Mesenchymal stem cell (in vitro differentiated cells and primary cell): ENCODE measurements around the gene PTPRR.

Source experiments
- DNase-seq: peaks from one replicate; pipeline ENCODE4 v3.0.0-alpha.2; 2013
- H2AFZ ChIP-seq: one replicate; pipeline ENCODE4 v1.6.1; 2013; ENCODE audit warnings: low read depth, mild to moderate bottlenecking, control low read depth, inconsistent platforms, low read length, moderate library complexity
- H2AK5ac ChIP-seq: 2 replicates; pipeline ENCODE4 v1.6.1; 2013; ENCODE audit warnings: low read length, moderate library complexity, mild to moderate bottlenecking, inconsistent platforms; ENCODE audit not compliant: severe bottlenecking
- H2BK120ac ChIP-seq: one replicate; pipeline ENCODE4 v1.6.1; 2013; ENCODE audit warnings: low read depth, mild to moderate bottlenecking, inconsistent platforms, low read length, moderate library complexity
- H2BK12ac ChIP-seq, 2 experiments: one replicate each; pipeline ENCODE4 v1.6.1; 2013; ENCODE audit warnings: inconsistent platforms in 2 of 2, low read length in 2 of 2, mild to moderate bottlenecking in 2 of 2, moderate library complexity in 2 of 2, control low read depth in 1 of 2
- H2BK15ac ChIP-seq: one replicate; pipeline ENCODE4 v1.6.1; 2013; ENCODE audit warnings: mild to moderate bottlenecking, low read depth, inconsistent platforms; ENCODE audit not compliant: poor library complexity, severe bottlenecking
- H2BK5ac ChIP-seq: 2 replicates; pipeline ENCODE4 v1.6.1; 2013; ENCODE audit warnings: low read depth, mild to moderate bottlenecking, low read length, control low read depth, inconsistent platforms; ENCODE audit not compliant: poor library complexity, severe bottlenecking
- H3K14ac ChIP-seq, 2 experiments: one replicate each; pipeline ENCODE4 v1.6.1; 2013; ENCODE audit warnings: inconsistent platforms in 2 of 2, low read length in 2 of 2, control low read depth in 1 of 2, mild to moderate bottlenecking in 1 of 2, moderate library complexity in 1 of 2
- H3K18ac ChIP-seq, 2 experiments: one replicate each; pipeline ENCODE4 v1.6.1; 2013; ENCODE audit warnings: inconsistent platforms in 2 of 2, low read length in 2 of 2, control low read depth in 1 of 2, low read depth in 1 of 2, mild to moderate bottlenecking in 1 of 2
- H3K23ac ChIP-seq, 2 experiments: one replicate each; pipeline ENCODE4 v1.6.1; 2013; ENCODE audit warnings: inconsistent platforms in 2 of 2, low read length in 2 of 2, mild to moderate bottlenecking in 2 of 2, moderate library complexity in 2 of 2, control low read depth in 1 of 2
- H3K27ac ChIP-seq: 2 replicates; pipeline ENCODE4 v1.5.1; 2013; ENCODE audit warnings: mild to moderate bottlenecking, moderate library complexity, low read length, control low read depth, inconsistent platforms; ENCODE audit not compliant: poor library complexity, severe bottlenecking
- H3K27me3 ChIP-seq, 2 experiments: 2 replicates each; pipeline versions ENCODE4 v1.6.1 to v1.7.0; 2013; ENCODE audit warnings: low read length in 2 of 2, mild to moderate bottlenecking in 2 of 2, moderate library complexity in 2 of 2, control low read depth in 1 of 2, inconsistent platforms in 1 of 2; ENCODE audit not compliant: control insufficient read depth in 1 of 2, insufficient read depth in 1 of 2
- H3K36me3 ChIP-seq, 2 experiments: 2 replicates each; pipeline versions ENCODE4 v1.6.1 to v1.7.0; 2013; ENCODE audit warnings: low read length in 2 of 2, control low read depth in 1 of 2, inconsistent platforms in 1 of 2, low read depth in 1 of 2, mild to moderate bottlenecking in 1 of 2; ENCODE audit not compliant: insufficient read depth in 2 of 2, control insufficient read depth in 1 of 2
- H3K4ac ChIP-seq, 2 experiments: one replicate each; pipeline ENCODE4 v1.6.1; 2013; ENCODE audit warnings: inconsistent platforms in 2 of 2, low read length in 2 of 2, mild to moderate bottlenecking in 2 of 2, moderate library complexity in 2 of 2, control low read depth in 1 of 2, low read depth in 1 of 2
- H3K4me1 ChIP-seq: 2 replicates; pipeline ENCODE4 v1.6.1; 2013; ENCODE audit warnings: low read depth, low read length, control low read depth; ENCODE audit not compliant: control insufficient read depth, insufficient read depth
- H3K4me2 ChIP-seq: 2 replicates; pipeline ENCODE4 v1.6.1; 2013; ENCODE audit warnings: low read length, mild to moderate bottlenecking, inconsistent platforms; ENCODE audit not compliant: poor library complexity, severe bottlenecking
- H3K4me3 ChIP-seq, 2 experiments: 2 replicates each; pipeline versions ENCODE4 v1.5.1 to v1.7.0; 2013; ENCODE audit warnings: low read length in 2 of 2, mild to moderate bottlenecking in 2 of 2, control low read depth in 1 of 2, low read depth in 1 of 2; ENCODE audit not compliant: insufficient read depth in 1 of 2
- H3K79me1 ChIP-seq: replicated peaks from 2 replicates; pipeline ENCODE4 v1.6.1; 2013; ENCODE audit warnings: mild to moderate bottlenecking, control low read depth, low read length, inconsistent platforms; ENCODE audit not compliant: poor library complexity, severe bottlenecking
- H3K9ac ChIP-seq: 2 replicates; pipeline ENCODE4 v1.7.0; 2013; ENCODE audit warnings: mild to moderate bottlenecking, low read length, moderate library complexity
- H3K9me3 ChIP-seq: 2 replicates; pipeline ENCODE4 v1.7.0; 2013; ENCODE audit warnings: mild to moderate bottlenecking, low read length; ENCODE audit not compliant: control insufficient read depth
- H4K8ac ChIP-seq: one replicate; pipeline ENCODE4 v1.6.1; 2013; ENCODE audit warnings: inconsistent platforms, mild to moderate bottlenecking, low read length, moderate library complexity
- H4K91ac ChIP-seq: one replicate; pipeline ENCODE4 v1.6.1; 2013; ENCODE audit warnings: mild to moderate bottlenecking, low read length, inconsistent platforms
- WGBS: methylation state at CpG from one replicate; pipeline ENCODE4 v1.1.7; 2013; ENCODE audit warnings: mixed read lengths; 5-methylcytosine and 5-hydroxymethylcytosine counted together

Gene PTPRR

GRCh38 chr12:70732287-70732686 lies 188.3 kb downstream of the PTPRR start:
- no peak overlapping the region for H3K4ac ChIP-seq
- H2BK15ac ChIP-seq: no peak overlapping the region
- no peaks in the 10 kb centered on the region for H3K79me1 ChIP-seq
- H2BK5ac ChIP-seq: no peak overlapping the region
- H3K27me3 ChIP-seq: peaks cover 0 to 10% of the 10 kb centered on the region in 2 experiments
- no peak overlapping the region for H2BK120ac ChIP-seq
- no peaks in the 10 kb centered on the region for H3K36me3 ChIP-seq
- H3K4me2 ChIP-seq: no peak overlapping the region
- no peak overlapping the region for H2AK5ac ChIP-seq
- H3K27ac ChIP-seq: no peak overlapping the region
- no peak overlapping the region for H3K14ac ChIP-seq
- no peaks in the 10 kb centered on the region for H3K9me3 ChIP-seq
- no peak overlapping the region for H4K8ac ChIP-seq
- no peak for DNase-seq
- no peak overlapping the region for H3K18ac ChIP-seq
- no peak overlapping the region for H4K91ac ChIP-seq
- no peak overlapping the region for H2AFZ ChIP-seq
- no peak overlapping the region for H3K4me3 ChIP-seq
- no peak overlapping the region for H2BK12ac ChIP-seq
- no peak overlapping the region for H3K9ac ChIP-seq
- H3K23ac ChIP-seq: no peak overlapping the region
- no peaks in the 10 kb centered on the region for H3K4me1 ChIP-seq
- WGBS: 89% methylated on average over 8 of the region's 8 CpGs

- no peak overlapping the region for H4K91ac ChIP-seq
- H3K4me3 ChIP-seq: no peak overlapping the region
- no peak overlapping the region for H3K9ac ChIP-seq
- no peak overlapping the region for H3K23ac ChIP-seq
- no peak for DNase-seq
- no peak overlapping the region for H2BK120ac ChIP-seq
- WGBS: 73% methylated on average over 2 of the region's 2 CpGs
- H3K14ac ChIP-seq: no peak overlapping the region
- H3K18ac ChIP-seq: no peak overlapping the region
- no peaks in the 10 kb centered on the region for H3K4me1 ChIP-seq
- no peak overlapping the region for H2BK12ac ChIP-seq
- H3K36me3 ChIP-seq: no peaks in the 10 kb centered on the region
- peaks cover 0 to 5% of the 10 kb centered on the region in 2 experiments for H3K27me3 ChIP-seq
- no peak overlapping the region for H2BK15ac ChIP-seq
- no peak overlapping the region for H2AK5ac ChIP-seq
- no peak overlapping the region for H3K4ac ChIP-seq
- H4K8ac ChIP-seq: no peak overlapping the region
- no peak overlapping the region for H3K27ac ChIP-seq
- H3K79me1 ChIP-seq: no peaks in the 10 kb centered on the region
- H3K9me3 ChIP-seq: no peaks in the 10 kb centered on the region
- no peak overlapping the region for H3K4me2 ChIP-seq
- no peak overlapping the region for H2BK5ac ChIP-seq
- no peak overlapping the region for H2AFZ ChIP-seq
These were observed 189.8 kb downstream of the PTPRR start for GRCh38 chr12:70730675-70731180.

- H2AFZ ChIP-seq: no peak overlapping the region
- H3K27me3 ChIP-seq: no peaks in the 10 kb centered on the region
- no peaks in the 10 kb centered on the region for H3K79me1 ChIP-seq
- 60% methylated on average over 1 of the region's 2 CpGs for WGBS
- H2BK120ac ChIP-seq: no peak overlapping the region
- DNase-seq: peak; percentile 2
- no peak overlapping the region for H3K14ac ChIP-seq
- no peak overlapping the region for H3K4ac ChIP-seq
- H4K91ac ChIP-seq: no peak overlapping the region
- H3K23ac ChIP-seq: no peak overlapping the region
- H3K9me3 ChIP-seq: no peaks in the 10 kb centered on the region
- no peak overlapping the region for H2BK12ac ChIP-seq
- H2BK5ac ChIP-seq: no peak overlapping the region
- no peaks in the 10 kb centered on the region for H3K36me3 ChIP-seq
- H2BK15ac ChIP-seq: no peak overlapping the region
- no peak overlapping the region for H4K8ac ChIP-seq
- no peak overlapping the region for H2AK5ac ChIP-seq
- no peak overlapping the region for H3K18ac ChIP-seq
- H3K4me2 ChIP-seq: no peak overlapping the region
- H3K9ac ChIP-seq: no peak overlapping the region
- no peak overlapping the region for H3K27ac ChIP-seq
- H3K4me3 ChIP-seq: no peak overlapping the region
- H3K4me1 ChIP-seq: no peaks in the 10 kb centered on the region
These were observed 196.1 kb downstream of the PTPRR start for GRCh38 chr12:70724444-70724843.

GRCh38 chr12:70722584-70723343 lies 197.8 kb downstream of the PTPRR start:
- H3K23ac ChIP-seq: no peak overlapping the region
- H4K91ac ChIP-seq: no peak overlapping the region
- H3K27me3 ChIP-seq: no peaks in the 10 kb centered on the region
- H2BK120ac ChIP-seq: no peak overlapping the region
- H3K36me3 ChIP-seq: no peaks in the 10 kb centered on the region
- no peak overlapping the region for H3K14ac ChIP-seq
- H3K4me1 ChIP-seq: no peaks in the 10 kb centered on the region
- no peak overlapping the region for H2AFZ ChIP-seq
- no peak overlapping the region for H4K8ac ChIP-seq
- H2AK5ac ChIP-seq: no peak overlapping the region
- H3K4ac ChIP-seq: no peak overlapping the region
- no peak overlapping the region for H2BK15ac ChIP-seq
- DNase-seq: peak; percentile 27
- H2BK5ac ChIP-seq: no peak overlapping the region
- no peaks in the 10 kb centered on the region for H3K9me3 ChIP-seq
- no peak overlapping the region for H3K27ac ChIP-seq
- H2BK12ac ChIP-seq: no peak overlapping the region
- no peak overlapping the region for H3K9ac ChIP-seq
- H3K79me1 ChIP-seq: no peaks in the 10 kb centered on the region
- H3K4me3 ChIP-seq: no peak overlapping the region
- H3K18ac ChIP-seq: no peak overlapping the region
- WGBS: 56% methylated on average over 4 of the region's 6 CpGs
- no peak overlapping the region for H3K4me2 ChIP-seq
